PFSK-1 (cell line): ENCODE measurements around the gene ITGBL1.

Experiments
- POLR2AphosphoS5 ChIP-seq: IDR thresholded peaks from 2 replicates; pipeline ENCODE4 v1.6.1; 2012; ENCODE audit warnings: low read depth, mild to moderate bottlenecking, control low read depth, low read length, moderate library complexity
- SIN3A ChIP-seq: IDR thresholded peaks from 2 replicates; pipeline ENCODE4 v1.6.1; 2012; ENCODE audit warnings: mild to moderate bottlenecking, low read length, moderate library complexity, borderline replicate concordance; ENCODE audit not compliant: insufficient read depth

- no peak for TF ChIP-seq SIN3A
- no peak for TF ChIP-seq POLR2AphosphoS5
These were observed 68.2 kb downstream of the ITGBL1 start for GRCh38 chr13:101520672-101521071.
